HG03342 (cell line): ENCODE results near the gene OTOL1.

Source experiments
- ATAC-seq: cut with Tn5 transposase; IDR thresholded peaks from one replicate; pipeline ENCODE4 v1.9.1; 2021; ENCODE audit warnings: mild to moderate bottlenecking, moderate library complexity; ENCODE audit not compliant: unreplicated experiment

The OTOL1 gene

DNA sequence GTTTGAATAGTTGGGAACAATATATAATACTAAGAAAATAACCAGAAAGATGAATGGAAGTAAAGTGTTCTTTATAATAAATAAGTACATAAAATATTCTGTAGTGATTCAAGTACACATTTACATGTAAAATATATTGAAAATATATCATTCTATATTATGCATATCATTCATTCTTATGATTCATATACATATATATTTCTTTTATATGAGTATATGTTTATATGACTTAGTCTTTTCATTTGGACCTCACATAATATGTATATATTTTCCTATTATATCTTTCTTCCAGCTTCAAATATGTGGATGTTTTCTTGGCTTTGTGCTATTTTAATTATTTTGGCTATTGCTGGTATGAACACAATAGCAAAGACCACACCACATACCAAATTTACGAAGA is at the start of gene OTOL1:
TSS of gene OTOL1 (plus strand) at position 301 of the 400 bp plus-strand sequence. CDS start at position 301, 0 bp downstream.
- ATAC-seq = no peak

DNA sequence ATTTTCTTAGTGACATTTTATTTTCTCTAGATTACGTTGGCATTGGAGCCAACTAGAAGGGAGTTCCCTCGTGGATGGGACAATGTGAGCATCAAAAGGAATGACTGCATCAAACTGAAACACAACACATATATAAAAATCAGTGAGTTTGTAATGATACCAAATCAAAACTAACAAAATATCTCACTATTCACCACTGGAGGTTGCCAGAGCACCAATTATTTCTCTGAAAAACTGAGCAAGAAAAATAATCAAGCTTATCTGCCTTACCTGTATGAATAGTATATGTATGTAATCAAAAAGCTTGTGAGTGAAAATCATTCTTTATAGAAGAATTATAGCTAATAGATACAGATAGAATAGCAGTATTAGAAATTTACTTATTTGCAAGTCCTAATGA is 46.8 kb upstream of the OTOL1 start:
- ATAC-seq = no peak

DNA sequence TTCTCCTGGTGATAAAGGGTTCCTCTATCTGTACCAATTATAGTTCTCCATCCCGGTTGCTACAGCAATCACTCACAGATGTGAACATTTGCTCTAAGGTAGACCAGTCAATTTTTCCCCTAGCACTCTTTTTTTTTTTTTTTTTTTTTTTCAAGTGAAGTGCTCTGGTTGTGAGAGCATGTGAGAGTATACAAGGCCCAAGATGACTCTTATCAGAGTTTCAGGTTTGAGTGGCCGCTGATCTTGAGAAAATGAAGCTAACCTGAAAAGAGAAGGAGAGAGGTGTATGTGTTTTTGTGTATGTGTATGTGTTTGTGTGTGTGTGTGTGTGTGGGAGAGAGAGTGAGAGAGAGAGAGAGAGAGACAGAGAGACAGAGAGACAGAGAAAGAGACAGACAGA is 44.4 kb upstream of the OTOL1 start:
- no peak for ATAC-seq

DNA sequence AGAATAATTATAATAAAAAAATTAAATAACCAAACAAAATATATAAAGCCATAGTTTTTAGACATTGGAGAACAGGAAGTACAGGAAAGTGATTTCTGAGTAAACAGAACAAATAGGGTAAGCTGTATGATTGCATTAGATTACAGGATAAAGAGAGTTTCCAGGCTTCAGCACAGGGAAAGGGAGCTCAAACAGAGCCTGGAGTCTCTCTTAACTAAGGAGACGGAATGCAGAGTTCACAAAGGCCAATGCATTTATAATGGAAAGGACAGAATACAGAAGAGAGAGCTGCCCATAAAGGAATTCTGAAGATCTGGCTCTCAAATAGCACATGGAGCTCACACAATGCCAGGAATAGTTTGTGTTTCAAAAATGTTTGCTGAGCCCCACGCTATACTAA is 42.0 kb upstream of the OTOL1 start:
- ATAC-seq = no peak

DNA sequence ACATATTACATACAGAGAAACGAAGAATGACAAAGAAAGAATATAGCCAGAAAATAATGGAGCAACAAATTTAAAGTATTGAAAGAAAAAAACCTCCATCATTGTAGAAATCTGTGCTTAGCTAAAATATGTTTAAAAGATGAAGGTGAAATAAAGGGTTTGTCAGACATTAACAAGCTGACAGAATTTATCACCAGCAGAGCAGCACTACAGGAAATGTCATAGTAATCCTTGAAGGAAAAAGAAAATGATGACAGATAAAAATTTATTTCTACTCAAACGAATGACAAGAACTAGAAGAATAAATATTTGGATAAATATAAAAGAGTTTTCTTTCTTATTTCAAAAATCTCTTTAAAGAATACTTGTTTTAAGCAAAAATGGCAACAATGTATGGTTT is 40.6 kb upstream of the OTOL1 start:
- ATAC-seq = no peak

DNA sequence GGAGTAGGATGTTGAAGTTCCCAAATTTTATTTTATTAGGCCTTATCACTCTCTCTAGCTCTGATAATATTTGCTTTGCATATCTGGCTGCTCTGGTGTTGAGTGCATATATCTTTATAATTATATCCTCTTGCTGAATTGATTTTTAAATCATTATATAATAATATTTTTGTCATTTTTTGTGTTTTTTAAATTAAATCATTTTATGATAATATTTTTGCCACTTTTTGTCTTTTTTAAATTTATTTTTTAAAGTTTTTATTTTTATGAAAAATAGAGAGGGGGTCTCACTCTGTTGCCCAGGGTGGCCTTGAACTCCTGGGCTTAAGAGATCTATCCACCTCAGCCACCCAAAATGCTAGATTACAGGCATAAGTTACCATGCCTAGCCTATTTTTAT is 34.5 kb upstream of the OTOL1 start:
- no peak for ATAC-seq

DNA sequence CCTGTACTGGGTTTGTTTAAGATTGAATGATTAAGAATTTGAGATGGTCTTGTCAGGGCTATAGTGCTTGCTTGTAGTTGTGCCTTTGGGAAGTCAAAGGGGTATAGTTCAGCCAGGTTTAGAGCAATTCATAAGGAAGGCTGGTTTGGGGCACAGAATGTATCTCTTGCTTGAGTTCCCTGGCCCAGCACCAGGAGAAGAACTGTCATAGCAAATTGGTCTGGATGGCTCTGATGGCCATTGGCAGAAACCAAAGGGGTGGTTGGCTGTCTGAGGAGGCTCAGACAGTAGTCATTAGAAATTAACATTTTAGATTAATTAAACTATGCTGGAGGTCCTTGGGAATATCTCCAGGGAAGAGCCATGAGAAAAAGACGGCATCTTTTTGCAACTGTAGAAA is 25.4 kb upstream of the OTOL1 start:
- ATAC-seq = no peak

DNA sequence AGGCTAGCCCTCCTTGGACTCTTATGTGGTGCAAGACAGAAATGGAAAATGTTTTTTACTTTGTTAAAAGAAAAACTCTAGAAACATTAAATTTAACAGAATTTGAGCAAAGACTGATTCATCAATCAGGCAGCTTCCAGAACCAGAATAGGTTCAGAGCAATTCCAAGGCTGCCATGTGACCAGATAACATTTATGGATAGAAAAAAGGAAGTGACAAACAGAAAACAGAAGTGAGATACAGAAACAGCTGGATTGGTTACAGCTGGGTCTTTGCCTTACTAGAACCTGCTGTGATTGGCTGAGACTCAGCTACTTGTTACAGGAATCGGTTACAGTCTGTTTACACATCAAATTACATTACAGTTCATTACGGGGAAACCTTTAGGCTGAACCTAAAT is 22.5 kb upstream of the OTOL1 start:
- ATAC-seq = peak; percentile 73

DNA sequence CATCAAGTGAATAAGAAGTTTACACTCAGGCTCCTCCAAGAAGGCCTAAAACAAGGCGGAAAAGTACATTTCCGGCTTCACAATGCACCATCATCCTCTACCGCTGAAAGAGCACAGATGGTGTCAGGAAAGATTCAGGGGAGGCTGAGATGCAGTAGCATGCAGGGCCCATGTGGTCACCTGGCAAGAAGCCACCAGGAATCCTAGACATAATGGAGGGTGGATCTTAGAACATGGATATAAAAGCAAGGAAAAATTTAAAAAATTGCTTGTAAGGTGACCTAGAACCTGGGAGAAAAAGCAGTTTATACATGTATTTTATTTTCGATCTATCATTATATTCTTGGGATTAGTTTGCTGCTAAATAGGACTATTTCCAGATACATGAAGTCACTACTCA is 21.9 kb upstream of the OTOL1 start:
- ATAC-seq = no peak

DNA sequence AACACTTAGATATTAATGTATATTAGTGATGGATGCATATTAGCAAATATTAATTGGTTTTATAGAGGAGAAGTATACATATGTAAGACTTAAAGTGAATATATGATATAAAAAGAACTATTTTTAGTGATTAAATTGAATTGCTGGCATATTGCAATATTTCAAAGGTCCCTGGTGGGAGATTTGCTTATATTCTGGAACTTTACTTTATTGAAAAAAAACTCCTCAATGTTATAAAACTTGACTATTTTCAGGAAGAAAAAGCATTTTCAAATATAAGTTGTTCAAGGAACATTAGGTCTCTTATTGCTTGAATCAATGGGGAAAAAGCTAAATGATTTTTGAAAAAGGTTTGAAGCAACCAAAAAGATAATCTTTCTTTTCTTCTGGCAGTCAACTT is 21.4 kb upstream of the OTOL1 start:
- ATAC-seq = no peak

DNA sequence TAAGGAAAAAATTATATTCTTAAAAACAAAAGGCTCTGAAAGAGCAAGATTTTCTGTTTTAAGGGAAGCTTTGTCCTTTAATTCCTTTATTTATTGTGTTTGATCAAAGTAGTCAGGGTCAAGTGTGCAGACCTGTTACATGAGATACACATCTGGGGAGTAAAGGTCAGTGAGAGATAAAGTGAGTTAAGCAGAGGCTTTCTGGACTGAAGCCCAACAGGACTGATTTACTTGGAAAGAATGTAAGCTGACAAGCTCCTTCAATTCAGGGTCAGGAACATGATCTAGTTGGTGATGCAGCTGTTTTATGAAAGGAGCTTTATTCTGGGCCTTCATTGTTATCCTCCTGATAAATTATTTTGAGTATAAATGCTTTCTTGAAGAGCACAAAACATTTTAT is 20.7 kb upstream of the OTOL1 start:
- no peak for ATAC-seq

DNA sequence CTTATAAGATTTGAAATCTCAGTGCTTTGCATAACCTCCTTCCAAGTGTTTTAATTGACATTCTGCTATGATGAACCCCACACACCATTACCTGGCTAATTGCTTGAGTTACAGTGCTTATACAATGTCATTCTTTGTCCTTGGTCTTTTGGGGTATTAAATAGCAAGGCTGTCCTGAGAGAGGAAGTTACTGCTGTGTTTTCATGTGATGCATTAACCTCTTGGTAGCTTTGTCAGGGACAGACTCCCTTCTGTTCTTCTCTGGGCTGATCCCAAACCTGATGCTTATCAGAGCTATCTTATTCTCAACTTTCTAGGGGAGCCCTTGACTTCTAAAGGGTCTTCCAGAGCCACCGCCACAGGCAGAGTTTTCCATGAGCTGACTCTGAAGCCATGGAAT is 12.4 kb upstream of the OTOL1 start:
- no peak for ATAC-seq

DNA sequence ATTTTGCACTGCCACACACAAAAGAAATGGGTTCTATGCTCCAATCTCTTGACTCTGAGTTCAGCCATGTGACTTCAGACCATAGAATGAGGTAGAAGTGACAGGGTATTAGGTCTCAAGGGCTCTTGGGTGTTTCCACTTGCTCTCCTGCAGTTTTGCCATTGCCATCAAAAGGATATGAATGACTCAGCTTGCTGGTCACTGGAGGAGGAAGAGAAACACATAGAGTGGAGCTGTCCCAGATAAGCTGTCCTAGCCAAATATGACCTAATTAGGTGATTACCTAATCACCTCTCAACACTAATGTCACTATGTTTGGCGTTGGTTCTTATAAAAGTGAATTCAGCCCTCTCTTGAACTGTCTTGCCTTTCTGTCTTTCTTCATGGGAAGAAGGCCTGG is 8.3 kb upstream of the OTOL1 start:
- peak; percentile 35 for ATAC-seq

DNA sequence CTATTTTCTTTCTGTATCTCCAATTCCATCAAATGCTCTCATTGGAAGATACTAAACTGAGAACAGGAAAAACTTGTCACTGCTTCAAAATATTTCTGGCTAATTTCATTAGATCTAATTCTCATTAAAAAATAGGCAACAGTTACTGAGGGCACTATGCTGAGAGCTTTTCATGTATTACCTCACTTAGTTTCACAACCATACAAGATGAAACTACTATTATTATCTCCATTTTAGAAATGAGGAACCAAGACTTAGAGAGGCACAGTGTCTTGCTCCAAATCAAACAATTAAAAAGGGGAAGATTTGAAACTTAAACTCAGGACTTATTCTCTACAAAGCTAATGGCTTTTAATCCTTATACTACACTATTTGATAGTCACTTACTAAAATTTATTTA is 7.2 kb upstream of the OTOL1 start:
- ATAC-seq = peak; percentile 98

DNA sequence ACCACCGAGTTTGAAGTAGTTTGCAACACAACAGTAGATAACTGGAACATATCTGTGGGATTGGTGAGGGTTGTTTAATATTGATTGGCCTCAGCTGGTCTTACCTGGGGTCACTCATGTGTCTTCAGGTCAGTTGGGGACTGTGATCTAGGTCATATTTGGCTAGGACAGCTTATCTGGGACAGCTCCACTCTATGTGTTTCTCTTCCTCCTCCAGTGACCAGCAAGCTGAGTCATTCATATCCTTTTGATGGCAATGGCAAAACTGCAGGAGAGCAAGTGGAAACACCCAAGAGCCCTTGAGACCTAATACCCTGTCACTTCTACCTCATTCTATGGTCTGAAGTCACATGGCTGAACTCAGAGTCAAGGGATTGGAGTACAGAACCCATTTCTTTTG is 5.8 kb upstream of the OTOL1 start:
- peak; percentile 40 for ATAC-seq

DNA sequence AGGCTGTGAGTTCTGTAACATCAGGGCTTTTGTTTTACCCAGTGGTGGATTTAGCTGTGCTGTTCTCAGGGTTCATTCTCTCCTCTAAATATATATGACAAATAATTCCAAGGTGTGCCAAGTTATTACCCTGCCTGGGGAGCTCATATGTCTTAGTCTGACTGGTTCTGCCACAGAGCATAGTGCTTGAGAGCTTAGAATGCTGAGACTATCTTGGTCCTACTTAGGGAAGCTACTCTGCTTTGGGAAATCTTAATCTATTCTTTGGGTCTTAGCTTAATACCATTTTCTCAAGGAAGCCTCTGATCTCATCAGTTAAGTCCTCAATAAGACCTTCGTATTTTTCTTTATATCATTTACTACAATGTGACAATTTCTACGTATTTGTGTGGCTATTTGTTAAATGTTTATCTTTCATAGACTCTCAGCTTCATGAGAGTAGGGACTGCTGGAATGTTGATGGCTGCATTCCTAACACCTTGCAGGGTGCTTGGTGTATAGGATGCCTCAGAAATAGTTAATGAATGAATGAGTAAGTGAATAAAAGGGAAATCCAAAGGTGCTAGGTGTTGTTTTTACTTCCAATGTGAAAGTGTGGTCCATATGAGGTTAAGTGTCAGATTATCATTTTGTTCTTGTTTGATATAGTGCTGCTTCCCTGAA is 1.8 kb downstream of the OTOL1 start:
- no peak for ATAC-seq

DNA sequence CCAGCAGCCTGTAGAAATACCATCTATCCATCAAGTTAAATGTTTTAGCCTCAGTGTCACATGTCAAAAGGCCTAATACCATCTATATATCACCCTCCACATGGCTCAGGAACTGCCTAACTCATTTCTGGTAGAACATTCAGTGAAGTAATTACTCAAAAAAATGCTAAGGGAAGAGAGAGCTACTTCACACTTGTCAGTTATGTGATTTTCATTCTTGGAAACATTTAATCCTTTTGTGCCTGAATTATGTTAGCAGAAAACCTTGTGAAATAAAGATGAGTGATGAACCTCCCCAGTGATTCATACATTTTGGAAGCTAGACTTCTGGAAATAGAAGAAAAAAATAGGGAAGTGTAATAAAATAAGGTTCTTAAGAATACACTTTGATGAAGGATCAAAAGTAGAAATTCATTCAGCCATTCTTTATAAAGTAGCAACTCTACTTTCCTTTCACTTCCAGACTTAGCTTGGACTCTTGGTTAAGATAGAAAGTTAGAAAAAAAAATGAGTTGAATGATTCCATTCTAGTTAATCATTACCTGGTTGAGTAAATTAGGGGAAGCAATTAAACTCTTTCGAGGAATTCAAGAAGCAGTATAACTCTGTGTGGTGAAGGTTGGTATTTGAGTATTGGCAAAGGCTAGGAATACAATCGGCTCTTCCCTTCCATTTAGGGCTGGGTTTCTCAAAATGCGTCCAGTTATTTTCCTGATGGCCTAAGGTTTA is 3.6 kb downstream of the OTOL1 start:
- ATAC-seq = no peak

DNA sequence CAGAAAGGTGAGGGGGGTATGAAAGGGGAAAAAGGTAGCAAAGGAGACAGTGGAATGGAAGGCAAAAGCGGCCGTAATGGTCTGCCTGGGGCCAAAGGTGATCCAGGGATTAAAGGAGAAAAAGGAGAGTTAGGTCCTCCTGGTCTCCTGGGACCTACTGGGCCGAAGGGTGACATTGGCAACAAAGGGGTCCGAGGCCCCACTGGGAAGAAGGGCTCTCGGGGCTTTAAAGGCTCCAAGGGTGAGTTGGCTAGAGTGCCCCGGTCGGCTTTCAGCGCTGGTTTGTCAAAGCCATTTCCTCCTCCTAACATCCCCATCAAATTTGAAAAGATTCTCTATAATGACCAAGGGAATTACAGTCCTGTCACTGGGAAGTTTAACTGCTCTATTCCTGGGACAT is 6.7 kb downstream of the OTOL1 start:
- no peak for ATAC-seq

DNA sequence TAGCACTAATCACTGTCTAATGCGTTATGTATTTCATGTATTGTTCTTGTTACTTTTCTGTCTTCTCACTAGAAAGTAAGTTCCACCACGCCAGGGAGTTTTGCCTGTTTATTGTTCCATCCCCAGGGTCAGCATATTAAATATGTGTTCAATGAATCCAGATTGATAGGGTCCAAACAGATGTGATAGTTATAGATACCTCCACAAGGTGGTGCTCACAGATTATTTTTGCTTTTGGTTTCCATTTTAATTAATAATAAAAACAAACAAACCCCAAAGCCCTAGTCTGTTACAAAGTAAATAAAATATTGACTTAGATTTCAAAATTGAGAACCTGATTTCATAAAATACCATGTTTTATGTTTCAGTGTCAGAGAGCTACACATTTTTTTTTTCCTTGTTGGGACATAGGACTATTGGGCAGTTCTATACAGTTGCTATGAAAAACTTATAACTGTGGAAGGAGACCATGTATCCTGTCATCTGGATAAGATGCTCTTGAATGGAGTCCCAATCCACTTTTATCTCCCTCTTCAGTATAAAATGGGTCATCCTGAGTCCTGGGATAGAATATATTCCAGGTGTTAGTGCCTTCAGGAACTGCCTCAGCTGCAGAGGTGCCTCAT is 12.4 kb downstream of the OTOL1 start:
- ATAC-seq = peak; percentile 88

DNA sequence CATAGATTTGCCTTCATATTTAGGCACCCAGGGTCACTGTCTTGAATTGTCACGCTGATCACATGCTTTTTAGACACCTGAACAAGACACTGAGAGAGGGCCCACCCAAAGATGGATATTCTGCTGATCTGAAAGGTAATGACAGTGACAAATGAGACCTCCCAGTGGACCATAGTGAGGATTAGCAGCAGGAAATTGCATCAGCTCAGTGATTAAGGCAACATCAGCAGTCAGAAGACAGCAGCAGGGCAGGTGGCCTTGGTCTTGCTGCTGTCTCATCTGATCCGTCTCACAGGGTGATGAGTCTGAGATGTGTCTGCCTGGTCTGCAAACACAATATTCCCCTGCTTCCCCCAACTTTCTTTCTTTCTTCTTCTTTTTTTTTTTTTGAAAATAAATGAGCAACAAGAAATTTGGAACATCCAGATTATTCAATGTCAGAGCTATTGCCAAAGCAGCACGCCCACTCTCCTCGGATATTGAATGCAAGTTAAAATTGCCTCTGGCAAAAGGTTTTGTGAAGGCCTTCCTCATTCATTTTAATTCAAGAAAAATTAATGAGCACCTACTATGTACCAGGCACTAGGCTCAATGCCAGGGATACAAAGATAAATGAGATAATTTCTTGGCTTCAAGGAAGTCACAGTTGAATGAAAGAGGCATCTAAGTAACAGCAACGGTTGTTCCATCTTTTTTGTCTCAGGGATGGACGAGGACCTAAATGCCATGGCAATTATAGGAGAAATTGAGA is 14.1 kb downstream of the OTOL1 start:
- no peak for ATAC-seq

DNA sequence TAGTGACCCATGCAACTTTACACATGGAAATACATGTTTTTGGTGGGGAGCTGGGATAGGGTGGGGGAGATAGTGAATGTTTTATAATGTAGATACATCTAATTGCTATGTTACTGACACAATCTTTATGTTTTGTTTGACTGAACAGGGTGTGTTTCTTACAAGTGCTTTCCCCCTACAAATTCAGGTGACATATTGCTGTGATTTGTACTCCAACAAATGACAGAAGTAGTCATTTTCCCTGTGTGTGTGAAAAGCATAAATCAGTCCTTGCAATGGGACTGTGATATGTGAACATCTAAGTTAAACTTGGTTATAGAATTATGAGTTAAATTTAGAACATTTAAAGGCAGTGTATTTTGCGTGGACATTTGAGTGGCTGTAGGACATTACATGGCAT is 27.3 kb downstream of the OTOL1 start:
- ATAC-seq = no peak

DNA sequence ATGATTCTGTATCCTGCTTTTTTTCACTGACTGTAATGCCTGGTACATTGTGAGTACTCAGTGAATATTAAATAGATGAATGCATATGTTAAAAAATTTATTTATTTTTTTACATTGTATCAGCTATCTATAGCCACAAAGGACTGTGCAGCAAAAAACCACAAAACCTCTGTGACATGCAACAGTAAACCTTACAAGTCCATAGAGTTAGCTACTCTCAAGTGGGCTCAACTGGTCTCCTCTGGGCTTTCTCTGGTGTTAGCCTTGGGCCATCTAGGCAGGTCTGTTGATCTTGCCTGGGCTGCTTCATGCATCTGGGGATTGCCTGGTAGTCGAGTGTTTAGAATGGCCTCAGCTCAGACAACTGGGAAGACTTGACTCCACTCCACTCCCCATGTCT is 35.3 kb downstream of the OTOL1 start:
- ATAC-seq = no peak
